ENCODE results near the gene IL22RA2. TPM values are rescaled to one million over a fixed set of nuclear protein-coding genes. Genes with fewer than 3 reads are reported as not detected.

The IL22RA2 gene
- total and polyA plus RNA-seq, 9 of the 15 experiments (the other 6 are each of a cell fraction or from before 2014, with no cell fraction given), result 0.03 TPM; not detected in 8

DNA sequence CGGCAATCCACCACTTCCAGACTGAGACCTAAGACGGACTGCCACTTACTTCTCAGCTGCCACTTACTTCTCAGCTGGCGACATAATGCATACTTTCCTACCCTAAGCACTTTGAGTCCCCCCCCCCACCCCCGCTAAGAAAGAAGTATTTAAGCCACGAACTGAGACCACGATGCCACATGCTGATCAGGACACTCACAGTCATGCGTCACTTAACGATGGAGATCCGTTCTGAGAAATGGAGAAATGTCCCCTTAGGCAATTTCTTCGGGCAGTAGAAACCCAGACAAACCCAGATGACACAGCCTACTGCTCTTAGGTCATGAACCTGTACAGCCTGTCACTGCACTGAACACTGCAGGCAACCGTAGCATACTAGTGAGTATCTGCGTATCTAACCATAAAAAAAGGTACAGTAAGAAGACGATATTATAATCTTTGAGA is 45.1 kb upstream of the IL22RA2 start (continued):
- TF ChIP-seq NR2C1 (IDR thresholded peaks at IDR 0.05) (peak; percentile 54; the same call in 1 of the 2 replicates), NR2C1 (tag; IDR thresholded peaks at IDR 0.05) (no peak), CHD1 (IDR thresholded peaks at IDR 0.05; ENCODE audit: low read length) (peak; percentile 29), NBN (IDR thresholded peaks at IDR 0.05; ENCODE audit: low read depth) (no peak), IRF2 (CRISPR knock-in tag; IDR thresholded peaks at IDR 0.05) (no peak), SAP30 (IDR thresholded peaks at IDR 0.05; ENCODE audit: borderline replicate concordance, insufficient read depth, low read depth, low read length, poor library complexity, severe bottlenecking) (peak; percentile 19), SIN3A (IDR thresholded peaks at IDR 0.05; ENCODE audit: borderline replicate concordance in 2 of 2, control insufficient read depth in 1 of 2, low read depth in 2 of 2, low read length in 2 of 2) (peak in 1 of 2 experiments; percentile 70; a peak in 1 of 4 replicates), ZNF143 (CRISPR knock-in tag; IDR thresholded peaks at IDR 0.05) (0 out of 2 replicates have a peak, but pooled peaks have one; percentile 23), HNRNPUL1 (IDR thresholded peaks at IDR 0.05; ENCODE audit: low read length) (no peak), JUND (IDR thresholded peaks at IDR 0.05; ENCODE audit: borderline replicate concordance, low read depth, low read length) (no peak), JUND (tag; IDR thresholded peaks at IDR 0.05; ENCODE audit: borderline replicate concordance, low read depth, low read length) (peak; percentile 11; the same call in 1 of the 3 replicates), CEBPG (CRISPR knock-in tag; IDR thresholded peaks at IDR 0.05) (no peak; the same call in 1 of the 2 replicates), CEBPG (tag; conservative IDR thresholded peaks at IDR 0.05 in 1 of 2, IDR thresholded peaks at IDR 0.05 in 1 of 2) (0 out of 4 replicates have a peak, but pooled peaks of 1 of the 2 experiments have one; percentile 28), CBFA2T3 (IDR thresholded peaks at IDR 0.05) (no peak), TBP (optimal IDR thresholded peaks at IDR 0.05; ENCODE audit: low read depth, low read length) (peak; percentile 43)
- TF ChIP-seq, protein P1, sequence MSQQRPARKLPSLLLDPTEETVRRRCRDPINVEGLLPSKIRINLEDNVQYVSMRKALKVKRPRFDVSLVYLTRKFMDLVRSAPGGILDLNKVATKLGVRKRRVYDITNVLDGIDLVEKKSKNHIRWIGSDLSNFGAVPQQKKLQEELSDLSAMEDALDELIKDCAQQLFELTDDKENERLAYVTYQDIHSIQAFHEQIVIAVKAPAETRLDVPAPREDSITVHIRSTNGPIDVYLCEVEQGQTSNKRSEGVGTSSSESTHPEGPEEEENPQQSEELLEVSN (IDR thresholded peaks at IDR 0.05; ENCODE audit: borderline replicate concordance in 1 of 2, extremely low read depth in 1 of 2, insufficient read depth in 1 of 2, insufficient read length in 1 of 2, low read depth in 1 of 2, low read length in 1 of 2, poor library complexity in 1 of 2, severe bottlenecking in 1 of 2), result no peak
- TF ChIP-seq, protein P2, sequence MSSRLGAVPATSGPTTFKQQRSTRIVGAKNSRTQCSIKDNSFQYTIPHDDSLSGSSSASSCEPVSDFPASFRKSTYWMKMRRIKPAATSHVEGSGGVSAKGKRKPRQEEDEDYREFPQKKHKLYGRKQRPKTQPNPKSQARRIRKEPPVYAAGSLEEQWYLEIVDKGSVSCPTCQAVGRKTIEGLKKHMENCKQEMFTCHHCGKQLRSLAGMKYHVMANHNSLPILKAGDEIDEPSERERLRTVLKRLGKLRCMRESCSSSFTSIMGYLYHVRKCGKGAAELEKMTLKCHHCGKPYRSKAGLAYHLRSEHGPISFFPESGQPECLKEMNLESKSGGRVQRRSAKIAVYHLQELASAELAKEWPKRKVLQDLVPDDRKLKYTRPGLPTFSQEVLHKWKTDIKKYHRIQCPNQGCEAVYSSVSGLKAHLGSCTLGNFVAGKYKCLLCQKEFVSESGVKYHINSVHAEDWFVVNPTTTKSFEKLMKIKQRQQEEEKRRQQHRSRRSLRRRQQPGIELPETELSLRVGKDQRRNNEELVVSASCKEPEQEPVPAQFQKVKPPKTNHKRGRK (tag; IDR thresholded peaks at IDR 0.05), result no peak
- TF ChIP-seq, protein P3, sequence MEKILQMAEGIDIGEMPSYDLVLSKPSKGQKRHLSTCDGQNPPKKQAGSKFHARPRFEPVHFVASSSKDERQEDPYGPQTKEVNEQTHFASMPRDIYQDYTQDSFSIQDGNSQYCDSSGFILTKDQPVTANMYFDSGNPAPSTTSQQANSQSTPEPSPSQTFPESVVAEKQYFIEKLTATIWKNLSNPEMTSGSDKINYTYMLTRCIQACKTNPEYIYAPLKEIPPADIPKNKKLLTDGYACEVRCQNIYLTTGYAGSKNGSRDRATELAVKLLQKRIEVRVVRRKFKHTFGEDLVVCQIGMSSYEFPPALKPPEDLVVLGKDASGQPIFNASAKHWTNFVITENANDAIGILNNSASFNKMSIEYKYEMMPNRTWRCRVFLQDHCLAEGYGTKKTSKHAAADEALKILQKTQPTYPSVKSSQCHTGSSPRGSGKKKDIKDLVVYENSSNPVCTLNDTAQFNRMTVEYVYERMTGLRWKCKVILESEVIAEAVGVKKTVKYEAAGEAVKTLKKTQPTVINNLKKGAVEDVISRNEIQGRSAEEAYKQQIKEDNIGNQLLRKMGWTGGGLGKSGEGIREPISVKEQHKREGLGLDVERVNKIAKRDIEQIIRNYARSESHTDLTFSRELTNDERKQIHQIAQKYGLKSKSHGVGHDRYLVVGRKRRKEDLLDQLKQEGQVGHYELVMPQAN (IDR thresholded peaks at IDR 0.05; ENCODE audit: borderline replicate concordance), result no peak
- TF ChIP-seq, protein P4, sequence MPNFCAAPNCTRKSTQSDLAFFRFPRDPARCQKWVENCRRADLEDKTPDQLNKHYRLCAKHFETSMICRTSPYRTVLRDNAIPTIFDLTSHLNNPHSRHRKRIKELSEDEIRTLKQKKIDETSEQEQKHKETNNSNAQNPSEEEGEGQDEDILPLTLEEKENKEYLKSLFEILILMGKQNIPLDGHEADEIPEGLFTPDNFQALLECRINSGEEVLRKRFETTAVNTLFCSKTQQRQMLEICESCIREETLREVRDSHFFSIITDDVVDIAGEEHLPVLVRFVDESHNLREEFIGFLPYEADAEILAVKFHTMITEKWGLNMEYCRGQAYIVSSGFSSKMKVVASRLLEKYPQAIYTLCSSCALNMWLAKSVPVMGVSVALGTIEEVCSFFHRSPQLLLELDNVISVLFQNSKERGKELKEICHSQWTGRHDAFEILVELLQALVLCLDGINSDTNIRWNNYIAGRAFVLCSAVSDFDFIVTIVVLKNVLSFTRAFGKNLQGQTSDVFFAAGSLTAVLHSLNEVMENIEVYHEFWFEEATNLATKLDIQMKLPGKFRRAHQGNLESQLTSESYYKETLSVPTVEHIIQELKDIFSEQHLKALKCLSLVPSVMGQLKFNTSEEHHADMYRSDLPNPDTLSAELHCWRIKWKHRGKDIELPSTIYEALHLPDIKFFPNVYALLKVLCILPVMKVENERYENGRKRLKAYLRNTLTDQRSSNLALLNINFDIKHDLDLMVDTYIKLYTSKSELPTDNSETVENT (CRISPR knock-in tag; IDR thresholded peaks at IDR 0.05), result no peak

Measured in K562 (cell line).